ENCODE results near the gene KCNJ10.
"Not testable (repeated sequence)": the region's sequence is repeated elsewhere in the genome, so short reads cannot be mapped to it uniquely, and the experiment has no call there.

Gene KCNJ10

DNA sequence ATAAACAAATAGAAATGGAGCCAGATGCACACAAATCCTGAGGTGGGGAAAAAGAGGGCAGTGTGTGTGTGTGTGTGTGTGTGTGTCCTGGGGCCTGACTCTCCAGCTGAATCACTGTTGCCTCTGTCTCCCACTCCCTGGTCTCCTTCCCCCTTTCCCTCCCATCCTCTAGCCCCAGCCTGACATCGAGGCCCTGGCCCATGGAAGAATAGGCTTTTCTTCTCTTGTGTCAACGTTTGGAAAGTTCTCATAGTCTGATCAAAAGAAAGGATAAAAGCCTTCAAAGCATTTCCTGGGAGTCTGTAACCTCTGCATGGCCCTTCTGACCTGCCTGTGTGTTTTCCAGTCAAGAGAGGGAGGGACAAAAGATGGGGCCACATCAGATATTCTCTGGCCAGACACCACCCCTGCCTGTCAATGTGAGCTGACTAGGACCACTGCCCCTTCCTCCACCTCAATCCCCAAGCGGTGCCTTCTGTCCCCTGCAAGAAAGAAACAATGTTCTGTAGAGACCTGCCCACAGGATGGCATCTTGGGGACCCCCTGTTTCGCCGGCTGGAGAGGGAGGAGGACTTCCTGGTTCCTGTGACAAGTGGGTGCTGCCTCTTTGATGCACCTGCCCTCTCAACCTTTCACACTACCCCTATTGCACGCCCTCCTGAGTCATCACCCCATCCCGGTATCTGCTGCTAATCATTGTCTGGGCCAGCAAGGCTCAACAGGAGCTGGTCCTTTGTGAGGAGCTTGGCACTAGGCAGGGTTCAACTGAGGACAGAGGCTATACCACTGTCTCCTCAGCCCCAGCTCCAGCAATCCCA, 16.2 kb downstream of the KCNJ10 start:
- DNase-seq = no peak

DNA sequence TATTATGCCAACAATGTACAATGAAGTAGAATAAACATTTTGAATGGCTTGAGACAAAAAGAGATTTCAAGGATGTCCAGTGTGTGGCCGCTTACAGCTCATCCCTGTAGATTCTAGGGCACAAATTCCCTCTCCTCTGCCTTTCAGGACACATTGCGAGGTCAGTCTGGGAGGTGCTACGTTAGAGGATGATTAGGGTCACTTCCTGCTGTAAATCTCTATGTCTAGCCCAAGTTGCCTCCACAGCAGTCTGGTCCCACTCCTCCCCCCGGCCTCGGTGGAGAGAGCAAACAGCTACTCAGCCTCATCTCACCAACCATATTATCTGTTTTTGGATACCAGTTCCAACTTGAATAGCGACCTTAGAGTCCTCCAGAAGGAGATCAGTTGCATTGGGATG, 17.0 kb downstream of the KCNJ10 start:
- DNase-seq = no peak

DNA sequence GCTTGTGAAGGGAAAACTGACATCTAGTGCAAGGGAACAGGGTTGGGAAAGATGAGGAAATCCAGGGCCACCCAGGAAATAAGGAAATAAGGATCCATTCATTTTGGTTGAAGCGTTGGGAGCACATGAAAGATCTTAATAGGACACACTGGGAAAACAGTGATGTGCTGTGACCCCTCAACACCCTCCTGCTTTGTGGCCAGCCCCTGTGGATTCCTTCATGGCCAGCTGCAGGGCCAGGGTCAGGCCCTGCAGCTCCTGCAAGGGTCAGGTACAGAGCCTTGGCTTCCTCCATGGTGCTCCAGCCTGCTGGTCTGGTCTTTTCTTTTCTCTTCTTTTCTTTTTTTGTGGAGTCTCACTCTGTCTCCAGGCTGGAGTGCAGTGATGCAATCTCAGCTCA, 19.3 kb downstream of the KCNJ10 start:
- no peak for DNase-seq

DNA sequence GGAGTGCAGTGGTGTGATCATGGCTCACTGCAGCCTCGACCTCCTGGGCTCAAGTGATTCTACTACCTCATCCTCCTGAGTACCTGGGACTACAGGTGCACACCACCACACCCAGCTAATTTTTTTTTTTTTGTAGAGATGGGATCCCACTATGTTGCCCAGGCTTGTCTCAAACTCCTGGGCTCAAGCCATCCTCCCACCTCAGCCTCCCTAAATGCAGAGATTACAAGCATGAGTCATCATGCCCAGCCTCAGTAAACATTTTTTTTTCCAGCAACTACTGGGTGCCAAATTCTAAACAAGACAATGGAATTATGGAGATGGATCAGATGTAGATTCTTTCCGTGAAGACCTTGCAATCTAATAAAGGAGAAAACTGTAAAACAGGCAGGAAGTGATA, 19.8 kb downstream of the KCNJ10 start:
- DNase-seq = not testable (repeated sequence)

DNA sequence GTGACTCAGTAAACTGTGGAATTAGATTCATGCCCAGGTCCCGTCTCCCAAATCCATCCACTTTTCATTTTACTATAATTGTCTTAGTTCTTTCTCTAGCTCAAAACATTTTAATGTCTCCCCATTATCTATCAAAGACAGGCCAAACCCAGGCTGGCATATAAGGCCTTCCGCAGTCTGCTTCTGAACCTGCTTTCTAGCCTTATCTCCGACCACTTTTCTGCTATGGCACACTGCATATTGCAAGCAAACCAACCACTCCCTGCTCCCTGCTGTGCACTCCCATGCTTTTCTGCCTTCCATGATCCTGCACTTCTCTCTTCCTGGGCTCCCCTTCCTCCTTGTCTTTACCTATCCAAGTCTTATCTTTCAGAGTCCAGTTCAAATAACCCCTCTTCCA, 20.9 kb downstream of the KCNJ10 start:
- no peak for DNase-seq

DNA sequence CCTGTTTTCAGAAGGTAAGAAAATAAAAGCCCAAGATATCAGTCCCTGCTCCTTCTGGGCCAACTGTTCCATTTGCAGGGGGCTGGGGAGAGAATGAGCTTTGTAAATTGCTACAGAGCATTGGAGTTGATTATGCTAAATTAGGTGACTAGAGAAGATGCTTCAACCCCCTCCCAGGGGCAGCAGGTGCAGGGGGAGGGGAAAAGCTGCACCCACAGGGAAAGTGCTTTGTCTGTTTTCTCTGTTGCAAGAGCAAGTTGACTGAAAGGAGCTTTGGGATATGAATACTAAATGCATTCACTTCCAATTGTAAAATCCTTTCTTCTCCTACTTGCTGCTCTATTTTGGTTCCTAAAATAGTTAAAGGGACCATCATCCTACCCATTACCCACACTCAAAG, 21.6 kb downstream of the KCNJ10 start:
- no peak for DNase-seq

DNA sequence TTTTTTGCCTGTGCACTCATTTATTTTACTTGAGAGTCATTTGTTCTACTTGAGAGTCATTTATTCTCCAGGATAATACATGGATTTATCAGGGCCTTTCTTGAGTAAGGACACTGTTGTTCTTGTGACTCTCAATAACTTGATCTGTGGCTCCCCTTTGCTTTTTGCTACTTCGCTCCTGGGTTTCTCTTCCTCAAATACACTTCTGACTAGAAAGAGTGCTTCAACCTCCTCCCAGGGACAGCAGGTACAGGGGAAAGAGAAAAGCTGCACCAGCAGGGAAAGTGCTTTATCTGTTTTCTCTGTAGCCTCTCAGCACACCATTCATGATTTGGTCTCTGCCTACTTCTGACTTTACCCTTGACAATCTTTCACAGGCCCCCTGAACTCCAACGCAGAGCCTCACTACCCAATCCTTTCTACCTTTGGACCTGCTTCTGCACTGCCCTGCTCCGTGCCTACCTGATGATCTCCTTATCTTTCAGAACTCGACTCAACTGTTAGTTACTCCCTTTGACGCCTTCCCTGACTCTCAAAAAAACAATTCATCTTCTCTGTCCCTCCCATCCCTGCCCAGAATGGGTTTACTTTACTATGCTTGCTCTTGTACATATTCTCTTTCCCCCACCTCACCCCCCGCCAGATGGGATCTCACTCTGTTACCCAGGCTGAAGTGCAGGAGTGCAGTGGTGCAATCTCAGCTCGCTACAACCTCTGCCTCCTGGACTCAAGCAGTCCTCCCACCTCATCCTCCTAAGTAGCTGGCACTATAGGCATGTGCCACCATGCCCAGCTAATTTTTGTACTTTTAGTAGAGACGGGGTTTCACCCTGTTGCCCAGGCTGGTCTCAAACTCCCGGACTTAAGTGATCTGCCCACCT, 22.6 kb downstream of the KCNJ10 start:
- DNase-seq = no peak

DNA sequence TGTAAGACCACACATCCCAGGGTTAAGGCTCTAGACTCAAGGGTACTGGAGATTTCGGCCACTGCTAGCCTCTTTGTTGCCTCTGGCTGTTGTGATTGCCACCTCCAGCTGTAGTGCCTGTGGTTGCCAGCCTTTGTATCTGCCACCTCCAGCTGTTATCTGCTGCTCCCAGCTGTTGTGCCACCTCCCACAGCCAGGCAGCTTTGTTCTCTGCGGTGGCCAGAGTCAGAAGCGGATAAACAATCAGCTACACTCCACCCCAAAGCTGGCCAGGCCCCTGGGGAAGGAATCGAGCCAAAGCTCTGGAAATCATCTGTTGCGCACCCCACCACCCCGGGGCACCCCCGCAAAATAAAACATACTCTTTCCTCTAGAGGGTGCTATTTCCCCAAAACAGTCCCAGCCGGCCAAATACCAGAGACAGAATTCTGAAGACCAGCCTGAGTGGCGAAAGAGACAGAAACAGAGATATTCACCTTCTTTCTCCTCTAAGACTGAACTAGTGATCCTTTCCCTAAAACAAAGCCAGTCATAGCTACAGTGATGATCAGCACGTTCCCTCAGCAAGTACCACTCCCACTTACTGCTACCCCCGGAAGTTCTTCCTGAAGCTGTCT, 23.4 kb downstream of the KCNJ10 start:
- peak; percentile 20 for DNase-seq

DNA sequence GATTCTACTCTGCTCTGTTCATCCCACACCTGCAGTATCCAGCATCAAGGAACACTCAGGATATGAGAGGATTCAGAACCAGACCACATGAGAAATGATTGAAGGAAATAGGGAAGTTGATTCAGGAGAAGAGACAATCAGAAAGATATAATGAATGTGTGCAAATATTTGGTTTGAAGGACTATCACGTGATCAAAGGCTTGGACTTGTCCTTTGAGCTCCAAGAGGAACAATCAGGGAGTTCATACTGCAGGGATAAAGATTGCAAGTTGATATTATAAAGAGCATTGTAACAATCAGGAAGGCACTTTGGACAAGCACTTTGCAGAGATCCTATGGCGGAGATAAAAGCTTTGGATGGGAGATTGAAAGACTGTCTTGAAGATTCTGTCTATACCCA, 24.3 kb downstream of the KCNJ10 start:
- DNase-seq = no peak

DNA sequence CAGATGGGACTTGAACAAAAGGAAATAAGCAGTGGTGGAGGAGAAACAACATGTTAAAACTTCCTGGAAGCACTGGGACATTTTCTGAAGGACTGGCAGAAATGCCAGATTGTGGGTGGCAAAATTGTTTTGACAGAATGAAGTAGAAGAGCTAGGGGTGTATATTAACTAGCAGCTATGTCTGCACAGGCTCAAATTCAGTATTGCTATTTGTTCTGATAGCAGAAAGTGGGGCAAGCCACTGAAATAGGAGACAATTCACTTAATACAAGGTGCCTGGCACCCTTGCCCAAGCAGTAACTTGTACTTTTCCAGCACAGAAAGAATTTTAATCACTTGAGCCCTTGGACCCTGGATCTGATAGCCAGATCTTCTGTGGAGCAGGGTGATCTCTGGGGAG, 26.4 kb downstream of the KCNJ10 start:
- no peak for DNase-seq

DNA sequence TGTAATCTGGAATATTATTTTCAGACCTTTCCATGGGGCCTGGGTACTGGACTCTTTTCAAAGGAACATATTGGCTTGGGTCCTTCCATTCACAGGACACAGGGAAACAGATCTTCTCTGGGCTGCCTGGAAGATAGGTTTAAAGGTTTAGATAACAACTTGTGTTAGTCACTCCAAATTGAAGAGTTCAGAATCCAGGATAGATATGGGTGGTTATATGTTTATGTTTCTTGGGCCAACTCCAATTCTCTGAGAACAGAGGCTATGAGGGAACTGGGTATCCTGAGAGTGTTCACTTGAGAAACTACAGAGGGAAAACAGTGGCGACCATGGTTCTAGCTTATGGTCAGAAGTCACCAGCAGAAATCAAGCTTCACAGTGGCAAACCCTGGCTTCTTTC, 29.5 kb downstream of the KCNJ10 start:
- DNase-seq = no peak

DNA sequence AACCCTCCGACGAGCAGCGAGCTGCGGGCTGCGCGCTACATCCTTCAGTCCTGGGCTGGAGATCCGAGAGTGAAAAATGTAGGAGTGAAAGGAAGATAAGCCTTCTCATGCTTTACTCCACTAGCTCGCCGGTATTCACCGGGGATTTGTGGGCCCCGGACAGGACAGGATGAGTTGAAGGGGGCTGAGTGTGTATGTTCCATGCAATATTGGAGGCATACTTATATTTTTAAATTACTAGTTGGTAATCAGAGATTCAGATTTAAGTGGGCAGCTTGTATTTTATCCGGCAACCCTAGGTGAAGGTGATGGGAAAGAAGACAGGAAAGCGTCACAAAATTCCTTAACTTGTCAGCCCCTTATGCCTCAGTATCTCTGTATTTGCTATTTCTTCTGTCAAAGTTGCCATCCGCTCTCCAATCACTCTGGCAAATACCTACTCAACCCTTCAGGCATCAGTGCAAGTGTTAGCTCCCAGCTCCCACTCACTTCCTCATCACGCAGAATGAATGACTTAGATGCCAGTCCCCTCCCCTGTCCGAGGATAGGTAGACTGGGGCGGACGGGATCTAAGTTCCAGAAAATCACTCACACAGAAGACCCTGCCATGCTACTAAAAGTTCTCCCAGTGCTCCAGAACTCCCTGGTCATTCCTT, 37.7 kb downstream of the KCNJ10 start:
- DNase-seq = no peak

DNA sequence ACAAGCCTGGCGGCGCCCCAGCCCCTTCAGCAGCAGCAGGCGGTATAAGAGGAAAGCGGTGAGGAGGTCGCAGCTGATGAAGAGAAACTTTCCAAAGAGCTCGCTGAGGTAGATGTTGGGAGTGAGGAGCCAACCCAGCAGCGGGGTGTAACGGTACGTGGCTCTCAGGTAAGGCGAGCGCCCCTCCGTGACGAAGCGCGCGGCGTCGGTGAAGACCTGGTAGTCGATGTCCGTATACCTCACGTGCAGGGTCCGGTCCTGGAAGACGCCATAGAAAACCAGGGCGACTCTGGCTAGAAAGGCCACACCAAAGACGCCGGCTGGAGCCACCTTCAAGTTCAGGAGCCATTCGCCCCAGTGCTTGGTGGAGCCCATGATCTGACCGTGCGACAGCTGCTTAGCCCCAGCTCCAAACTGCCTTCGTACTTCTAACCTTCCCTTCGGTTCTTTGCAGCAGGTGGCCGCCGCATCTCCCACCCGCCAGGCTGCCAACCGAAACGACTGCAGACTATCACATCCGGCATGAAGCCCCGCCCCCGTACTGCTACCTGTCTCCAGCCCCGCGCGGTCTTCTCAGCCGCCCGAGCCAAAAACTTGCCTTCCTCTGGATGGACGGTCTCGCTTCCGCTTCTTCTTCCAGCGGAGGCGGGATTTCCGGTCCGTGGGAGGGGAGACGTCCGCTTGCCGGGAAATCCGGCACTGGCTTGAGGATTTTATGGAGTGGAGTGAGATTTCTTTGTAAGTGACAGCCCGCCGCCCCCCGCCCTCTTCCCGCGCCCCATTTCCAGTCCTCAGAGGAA, 38.4 kb downstream of the KCNJ10 start, which contains the start of gene PIGM:
TSS of gene PIGM (minus strand) at position 626 of the 800 bp plus-strand sequence. CDS start at position 375, 251 bp downstream.
- peak; percentile 96 for DNase-seq

DNA sequence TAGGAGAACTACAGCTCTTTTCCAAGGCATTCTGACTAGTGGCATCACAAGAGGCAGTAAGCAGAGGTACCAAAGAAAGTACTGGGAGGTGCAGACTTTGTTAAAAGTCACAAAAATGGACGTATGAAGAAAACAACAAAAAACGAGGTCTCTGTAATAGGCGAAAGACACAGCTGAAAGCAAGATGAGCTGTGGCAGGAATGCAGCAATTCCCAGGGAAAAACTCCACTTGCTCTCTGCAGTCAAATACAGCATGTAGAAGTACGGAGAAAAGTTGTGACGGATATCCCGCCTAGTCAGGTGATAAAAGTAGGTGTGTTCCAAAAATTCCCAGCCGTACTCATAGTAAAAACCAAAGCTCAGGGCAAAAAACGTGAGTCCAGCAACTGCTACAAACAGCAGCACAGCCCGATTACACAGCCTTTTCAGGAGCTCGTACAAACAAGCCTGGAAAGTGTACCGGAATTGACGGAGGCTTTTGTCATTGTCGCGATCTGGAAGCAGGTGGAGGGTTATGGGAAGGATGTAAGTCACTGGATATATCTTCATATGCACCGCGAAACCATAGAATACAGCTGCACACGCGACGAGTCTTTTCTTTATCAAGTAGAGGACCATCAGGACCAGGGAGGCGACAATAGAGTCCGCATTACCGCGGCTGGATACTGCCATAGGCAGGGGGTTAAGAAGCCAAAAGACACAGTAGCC, 39.1 kb downstream of the KCNJ10 start:
- DNase-seq = no peak

DNA sequence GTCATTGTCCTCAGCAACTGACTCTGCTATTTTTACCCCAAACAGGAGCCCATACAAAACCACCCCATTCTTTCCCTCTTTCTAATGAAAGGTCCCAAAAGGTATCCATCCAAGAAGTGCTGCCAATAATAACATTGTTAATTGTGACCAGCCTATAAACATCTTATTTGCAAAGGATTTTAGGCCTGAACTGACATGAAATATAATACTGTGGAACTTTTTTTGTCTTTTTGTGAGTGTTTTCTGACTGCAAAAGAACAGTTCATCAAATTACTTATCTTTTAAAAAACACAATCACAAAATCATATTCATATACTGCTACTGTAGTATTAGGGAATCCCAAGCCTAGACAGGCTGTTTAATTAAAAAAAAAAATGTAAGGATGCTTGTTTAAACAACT, 41.5 kb downstream of the KCNJ10 start:
- no peak for DNase-seq

DNA sequence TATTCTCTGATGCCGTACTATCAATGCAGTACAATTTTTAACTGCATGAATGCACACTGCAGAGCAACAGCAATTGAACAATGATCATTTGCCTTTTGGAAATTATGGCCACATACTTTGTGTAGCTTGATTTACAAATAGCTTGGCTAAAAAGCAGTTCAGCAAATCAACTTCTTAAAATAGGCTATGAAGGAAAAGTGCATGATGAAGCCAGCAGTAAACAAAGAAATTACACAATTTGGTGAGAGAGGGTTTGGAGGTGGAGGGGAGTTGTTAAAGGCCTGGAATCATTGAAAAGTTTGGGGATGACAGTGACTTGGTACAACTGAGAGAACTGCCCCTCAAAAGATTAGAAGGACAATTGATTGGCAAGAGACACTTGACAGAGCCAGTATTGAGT, 44.6 kb downstream of the KCNJ10 start:
- DNase-seq = no peak

DNA sequence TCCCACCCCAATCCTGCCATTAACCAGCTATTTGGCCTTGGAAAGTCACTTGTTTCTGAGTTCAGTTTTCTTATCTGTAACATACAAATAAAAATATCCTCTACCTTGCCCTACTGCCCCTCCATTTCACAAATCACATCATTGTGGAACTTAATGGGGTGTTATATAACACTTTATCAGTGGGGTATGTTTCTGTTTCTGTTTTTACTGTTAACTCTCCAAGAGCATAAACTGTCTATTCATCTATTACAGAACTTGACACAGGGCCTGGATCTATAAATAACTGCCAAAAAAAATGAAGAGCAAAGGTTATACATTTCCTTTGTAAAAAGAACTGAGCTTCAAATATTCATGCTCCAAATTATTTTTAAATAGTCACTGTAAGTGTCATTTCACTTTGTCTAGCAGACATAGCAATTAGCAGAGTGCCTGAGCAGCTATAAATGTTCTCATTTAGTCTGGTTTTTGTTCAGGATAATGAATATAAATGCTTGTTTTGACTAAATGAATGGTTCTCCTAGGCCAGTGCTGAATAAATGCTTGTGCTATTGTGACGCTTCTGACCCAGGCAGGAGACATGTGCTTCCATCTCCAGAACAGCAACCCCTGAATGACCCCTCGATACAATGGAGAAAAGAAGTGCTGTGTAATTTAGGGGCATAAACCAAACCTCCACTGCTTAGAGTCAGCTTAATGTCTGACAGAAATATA, 45.6 kb downstream of the KCNJ10 start:
- DNase-seq = no peak

DNA sequence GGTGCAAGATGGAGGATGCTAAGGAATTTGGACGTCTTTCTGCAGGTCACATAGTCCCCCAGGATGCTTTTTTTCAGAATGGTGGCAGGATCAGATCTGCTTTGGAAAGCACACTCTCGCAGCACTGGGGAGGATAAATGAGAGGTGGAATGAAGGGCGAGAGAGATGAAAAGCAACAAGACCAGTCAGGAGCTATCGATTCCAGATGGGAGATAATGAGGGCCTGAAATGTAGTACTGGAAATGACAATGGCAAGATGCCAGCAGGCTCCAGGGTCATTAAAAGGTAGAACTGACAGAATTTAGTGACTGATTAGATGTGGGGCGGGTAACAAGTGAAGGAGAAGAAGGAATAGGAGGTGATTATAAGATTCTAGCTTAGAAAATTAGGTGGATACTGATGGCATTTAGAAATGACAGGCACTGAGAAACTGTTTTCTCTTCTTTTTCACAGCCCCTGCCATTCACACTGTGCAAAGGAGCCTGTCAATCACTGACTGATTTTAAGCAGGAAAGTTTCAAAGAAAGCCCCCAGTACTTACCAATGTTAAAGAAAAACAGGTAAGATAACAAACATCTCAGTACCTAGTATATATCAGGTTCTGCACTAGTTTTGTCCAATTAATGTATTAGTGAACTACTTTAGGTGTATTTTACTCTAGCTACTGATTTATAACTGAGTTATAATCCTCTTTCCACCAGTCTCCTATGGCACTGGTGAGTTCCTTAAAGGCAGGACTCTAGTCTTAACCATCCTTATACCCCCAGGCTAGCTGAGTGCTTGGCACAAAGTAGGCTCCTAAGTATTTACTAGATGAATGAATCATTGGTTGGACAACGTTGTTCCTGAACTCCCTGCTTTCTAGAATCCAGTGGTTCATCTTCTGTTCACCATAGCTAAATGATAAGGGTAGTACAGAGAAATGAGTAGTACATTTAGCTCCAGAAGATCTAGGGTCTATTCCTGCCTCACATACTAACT, 47.3 kb downstream of the KCNJ10 start:
- DNase-seq = no peak

DNA sequence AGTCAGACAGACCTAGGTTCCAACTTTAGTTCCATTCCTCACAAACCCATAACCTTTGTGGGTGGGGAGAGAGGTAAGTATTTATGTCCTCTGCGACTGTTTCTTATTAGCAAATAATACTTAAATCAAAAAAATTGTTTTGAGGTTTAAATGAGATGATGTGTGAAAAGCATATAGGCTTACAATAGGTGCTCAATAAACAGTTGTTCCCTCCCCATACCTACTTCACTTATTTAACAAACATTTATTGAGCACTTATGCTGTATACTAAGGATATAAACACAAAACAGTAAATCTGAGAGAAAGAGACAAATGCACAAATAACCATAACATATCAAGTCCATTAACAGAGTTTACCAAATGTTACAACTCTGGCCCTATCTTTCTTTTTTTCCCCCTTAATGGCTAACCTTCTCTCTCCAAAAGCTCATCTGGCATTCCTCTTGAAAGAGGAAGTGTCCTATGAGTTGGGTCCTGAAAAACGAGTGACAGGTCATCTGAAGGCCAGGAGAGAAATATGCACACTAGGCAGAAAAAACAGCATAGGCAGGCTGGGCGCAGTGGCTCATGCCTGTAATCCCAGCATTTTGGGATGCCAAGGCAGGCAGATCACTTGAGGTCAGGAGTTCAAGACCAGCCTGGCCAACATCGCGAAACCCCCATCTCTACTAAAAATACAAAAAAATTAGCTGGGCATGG, 48.4 kb downstream of the KCNJ10 start:
- DNase-seq = no peak

All from NCI-H1694 (cell line).